Omental fat pad (tissue), 4 donors: ENCODE results near the gene DEPP1. TPM values are rescaled to one million over a fixed set of nuclear protein-coding genes. Genes with fewer than 3 reads are reported as not detected.

ENCODE experiments used
- ATAC-seq: fragments of 150-250 bp; one replicate; pipeline ENCODE4 v1.9.1; 2016; ENCODE audit warnings: mild to moderate bottlenecking, moderate library complexity; ENCODE audit not compliant: low FRiP score
- DNase-seq: peaks from one replicate; pipeline ENCODE4 v3.0.0-alpha.2; 2019; ENCODE audit warnings: low spot score
- CTCF ChIP-seq, 3 donors: fragments of 450-650 bp; IDR thresholded peaks; one replicate each; pipeline ENCODE4 v1.5.1; 2016 to 2017; ENCODE audit warnings: antibody characterized with exemption in 3 of 3, mild to moderate bottlenecking in 3 of 3, moderate library complexity in 2 of 3
- total RNA-seq, 4 donors: library from RNA; depleted of rRNA; stranded (reverse); fragments of >200 nt; gene quantifications; one replicate each; pipeline ENCODE4 v1.1.0, GENCODE V29; 2016

The DEPP1 gene
- total RNA-seq, 4 donors from 2014 or later = 181 to 740 (median 276) TPM

- DNase-seq (no peak), ATAC-seq (no peak)
- TF ChIP-seq CTCF (IDR thresholded peaks at IDR 0.05) = no peak
Observed at GRCh38 chr10:44930904-44931620, 47.5 kb downstream of the DEPP1 start.

- no peak for DNase-seq
Observed at GRCh38 chr10:44929356-44930255, 49.0 kb downstream of the DEPP1 start.

GRCh38 chr10:44928462-44928861, 50.1 kb downstream of the DEPP1 start:
- no peak for DNase-seq
- no peak for TF ChIP-seq CTCF (IDR thresholded peaks at IDR 0.05)
- no peak for ATAC-seq

More at GRCh38 chr10:44929356-44930255, 49.0 kb downstream of the DEPP1 start:
- TF ChIP-seq CTCF (IDR thresholded peaks at IDR 0.05) = no peak
- no peak for ATAC-seq

- ATAC-seq (peak; percentile 79), DNase-seq (no peak)
- no peak for TF ChIP-seq CTCF (IDR thresholded peaks at IDR 0.05)
Observed at GRCh38 chr10:44927352-44927751, 51.3 kb downstream of the DEPP1 start.

GRCh38 chr10:44926751-44927351, 51.8 kb downstream of the DEPP1 start:
- DNase-seq (no peak), ATAC-seq (no peak)
- TF ChIP-seq CTCF (IDR thresholded peaks at IDR 0.05) = no peak

Other genes starting within 250 kb of the DEPP1 start
- not detected for gene TMEM72, start 67.5 kb downstream of the DEPP1 start, total RNA-seq
- gene RASSF4, start 19.0 kb downstream of the DEPP1 start, total RNA-seq = 100 to 1,000 TPM in 3 of 4 donors, 10 to 100 TPM in 1; 75.1 to 229 (median 142) TPM
- gene ZNF22, start 22.1 kb upstream of the DEPP1 start, total RNA-seq = 10 to 100 TPM; 25.9 to 51.7 (median 37.7) TPM